ENCODE measurements around the gene TMEM184A. TPM values are rescaled to one million over a fixed set of nuclear protein-coding genes. Genes with fewer than 3 reads are reported as not detected.
"Not testable (repeated sequence)": the region's sequence is repeated elsewhere in the genome, so short reads cannot be mapped to it uniquely, and the experiment has no call there.

Gene TMEM184A
- total and polyA plus RNA-seq, 2 donors (not counting 1 experiment from before 2014, with no cell fraction given): not detected

DNA sequence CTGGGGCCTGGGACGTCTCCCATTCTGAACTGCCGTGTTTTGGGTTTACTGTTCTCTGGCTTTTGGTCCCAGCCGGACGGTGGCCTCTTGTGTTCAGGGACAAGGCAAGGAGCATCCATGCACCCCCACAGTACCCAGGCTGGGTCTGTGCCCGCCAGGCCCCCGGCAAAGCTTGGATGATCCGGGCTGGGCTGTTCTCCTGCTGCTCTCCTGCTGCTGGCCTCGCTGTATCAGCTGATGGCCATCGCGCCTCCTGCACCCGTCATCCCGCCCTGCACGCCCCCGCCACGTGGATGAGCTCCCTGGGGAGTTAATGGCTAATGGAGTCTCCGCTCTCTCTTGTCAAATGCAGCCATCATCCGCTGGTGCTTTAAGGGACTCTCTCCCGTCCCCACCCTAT, 28.7 kb upstream of the TMEM184A start:
- POLR2A ChIA-PET: no interaction called here
- peaks cover 2% of the 10 kb centered on the region in 2 donors for H3K4me1 ChIP-seq (ENCODE audit: control insufficient read depth in 2 of 2, insufficient read depth in 2 of 2, low read length in 2 of 2)
- H3K4me3 Mint-ChIP-seq: no peak overlapping the region

DNA sequence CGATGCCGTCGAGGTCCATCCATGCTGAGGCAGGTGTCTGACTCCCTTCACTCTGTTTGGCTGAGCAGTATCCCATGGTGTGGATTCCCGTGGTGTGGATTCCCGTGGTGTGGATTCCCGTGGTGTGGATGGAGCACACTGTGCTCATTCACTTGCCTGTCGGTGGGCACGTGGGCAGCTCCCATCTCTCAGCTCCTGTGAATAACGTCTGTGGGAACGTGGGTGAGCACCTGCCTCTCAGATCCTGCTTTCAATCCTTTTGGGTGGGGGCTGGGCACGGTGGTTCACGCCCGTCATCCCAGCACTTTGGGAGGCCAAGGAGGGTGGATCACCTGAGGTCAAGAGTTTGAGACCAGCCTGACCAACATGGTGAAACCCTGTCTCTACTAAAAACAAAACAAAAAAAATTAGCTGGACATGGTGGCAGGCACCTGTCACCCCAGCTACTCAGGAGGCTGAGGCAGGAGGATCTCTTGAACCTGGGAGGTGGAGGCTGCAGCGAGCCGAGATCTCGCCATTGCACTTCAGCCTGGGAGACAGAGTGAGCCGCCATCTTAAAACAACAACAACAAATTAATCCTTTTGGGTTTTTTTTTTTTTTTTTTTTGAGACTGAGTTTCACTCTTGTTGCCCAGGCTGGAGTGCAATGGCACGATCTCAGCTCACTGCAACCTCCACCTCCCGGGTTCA, 27.4 kb upstream of the TMEM184A start:
- H3K36me3 ChIP-seq (replicated peaks in 1 of 2; ENCODE audit: control extremely low read depth in 1 of 2, control insufficient read depth in 1 of 2, extremely low read depth in 1 of 2, insufficient read depth in 2 of 2, low read length in 1 of 2); H3K9me3 ChIP-seq (ENCODE audit: control extremely low read depth in 1 of 3, control insufficient read depth in 2 of 3, insufficient read depth in 1 of 3, low read length in 2 of 3); H4K20me1 ChIP-seq (ENCODE audit: control insufficient read depth, insufficient read depth, low read length, poor library complexity, severe bottlenecking); H3K9me3 Mint-ChIP-seq (ENCODE audit: insufficient read depth); H3K27me3 Mint-ChIP-seq; H3K4me2 ChIP-seq (replicated peaks; ENCODE audit: low read depth, low read length, poor library complexity, severe bottlenecking); intact Hi-C loops (cut with micrococcal nuclease); H3K9ac ChIP-seq (ENCODE audit: low read length); H3K27ac Mint-ChIP-seq; H3K4me3 Mint-ChIP-seq; H2AFZ ChIP-seq (ENCODE audit: insufficient read depth, low read depth, low read length, poor library complexity, severe bottlenecking); H3K27me3 ChIP-seq (replicated peaks in 1 of 4; ENCODE audit: control extremely low read depth in 1 of 4, control insufficient read depth in 3 of 4, insufficient read depth in 4 of 4, low read length in 3 of 4); ATAC-seq (ENCODE audit: low read depth); H3K27ac ChIP-seq (ENCODE audit: low read length in 2 of 2); CTCF ChIA-PET; DNase-seq; H3K4me3 ChIP-seq (ENCODE audit: control extremely low read depth in 1 of 5, extremely low read depth in 1 of 5, insufficient read depth in 1 of 5, low read depth in 2 of 5, low read length in 4 of 5); H3K4me1 ChIP-seq (ENCODE audit: control insufficient read depth in 2 of 2, insufficient read depth in 2 of 2, low read length in 2 of 2); H3K79me2 ChIP-seq (ENCODE audit: control insufficient read depth, insufficient read depth, low read length); POLR2A ChIA-PET: not testable (repeated sequence)
- peaks cover 13% of the 10 kb centered on the region for H3K4me1 Mint-ChIP-seq
- WGBS (ENCODE audit: insufficient coverage): 96% methylated on average over 13 of the region's 19 CpGs

More for the DNA sequence above, 28.7 kb upstream of the TMEM184A start:
- H3K4me2 ChIP-seq (replicated peaks; ENCODE audit: low read depth, low read length, poor library complexity, severe bottlenecking): no peak overlapping the region
- CTCF ChIA-PET: no interaction called here
- no peaks in the 10 kb centered on the region for H4K20me1 ChIP-seq (ENCODE audit: control insufficient read depth, insufficient read depth, low read length, poor library complexity, severe bottlenecking)
- WGBS (ENCODE audit: insufficient coverage): 95% methylated on average over 18 of the region's 18 CpGs
- H2AFZ ChIP-seq (ENCODE audit: insufficient read depth, low read depth, low read length, poor library complexity, severe bottlenecking): no peak overlapping the region
- no peaks in the 10 kb centered on the region for H3K79me2 ChIP-seq (ENCODE audit: control insufficient read depth, insufficient read depth, low read length)
- H3K27me3 ChIP-seq (replicated peaks in 1 of 4; ENCODE audit: control extremely low read depth in 1 of 4, control insufficient read depth in 3 of 4, insufficient read depth in 4 of 4, low read length in 3 of 4): peaks cover 0 to 5% (median 2%) of the 10 kb centered on the region in 4 experiments
- intact Hi-C loops (cut with micrococcal nuclease): no loop called here
- H3K9ac ChIP-seq (ENCODE audit: low read length): no peak overlapping the region
- Mint-ChIP-seq H3K4me1 (peaks cover 7% of the 10 kb centered on the region), H3K27me3 (peaks cover 4% of the 10 kb centered on the region), H3K27ac (no peak overlapping the region), H3K9me3 (ENCODE audit: insufficient read depth) (peaks cover 2% of the 10 kb centered on the region)
- no peaks in the 10 kb centered on the region for H3K36me3 ChIP-seq (replicated peaks in 1 of 2; ENCODE audit: control extremely low read depth in 1 of 2, control insufficient read depth in 1 of 2, extremely low read depth in 1 of 2, insufficient read depth in 2 of 2, low read length in 1 of 2)
- TF ChIP-seq EZH2 (IDR thresholded peaks at IDR 0.05; ENCODE audit: borderline replicate concordance, insufficient read depth, low read depth, low read length, poor library complexity, severe bottlenecking): no peak
- TF ChIP-seq, protein P1, sequence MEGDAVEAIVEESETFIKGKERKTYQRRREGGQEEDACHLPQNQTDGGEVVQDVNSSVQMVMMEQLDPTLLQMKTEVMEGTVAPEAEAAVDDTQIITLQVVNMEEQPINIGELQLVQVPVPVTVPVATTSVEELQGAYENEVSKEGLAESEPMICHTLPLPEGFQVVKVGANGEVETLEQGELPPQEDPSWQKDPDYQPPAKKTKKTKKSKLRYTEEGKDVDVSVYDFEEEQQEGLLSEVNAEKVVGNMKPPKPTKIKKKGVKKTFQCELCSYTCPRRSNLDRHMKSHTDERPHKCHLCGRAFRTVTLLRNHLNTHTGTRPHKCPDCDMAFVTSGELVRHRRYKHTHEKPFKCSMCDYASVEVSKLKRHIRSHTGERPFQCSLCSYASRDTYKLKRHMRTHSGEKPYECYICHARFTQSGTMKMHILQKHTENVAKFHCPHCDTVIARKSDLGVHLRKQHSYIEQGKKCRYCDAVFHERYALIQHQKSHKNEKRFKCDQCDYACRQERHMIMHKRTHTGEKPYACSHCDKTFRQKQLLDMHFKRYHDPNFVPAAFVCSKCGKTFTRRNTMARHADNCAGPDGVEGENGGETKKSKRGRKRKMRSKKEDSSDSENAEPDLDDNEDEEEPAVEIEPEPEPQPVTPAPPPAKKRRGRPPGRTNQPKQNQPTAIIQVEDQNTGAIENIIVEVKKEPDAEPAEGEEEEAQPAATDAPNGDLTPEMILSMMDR (IDR thresholded peaks at IDR 0.05): no peak
- no peak overlapping the region for H3K4me3 ChIP-seq (ENCODE audit: control extremely low read depth in 1 of 5, extremely low read depth in 1 of 5, insufficient read depth in 1 of 5, low read depth in 2 of 5, low read length in 4 of 5)
- no peak for DNase-seq
- peaks cover 0 to 8% (median 0%) of the 10 kb centered on the region in 3 donors for H3K9me3 ChIP-seq (ENCODE audit: control extremely low read depth in 1 of 3, control insufficient read depth in 2 of 3, insufficient read depth in 1 of 3, low read length in 2 of 3)
- H3K27ac ChIP-seq (ENCODE audit: low read length in 2 of 2): no peak overlapping the region
- no peak for ATAC-seq (ENCODE audit: low read depth)

All from B cell (primary cell).